Activated naive CD4-positive, alpha-beta T cell treated with anti-CD3 and anti-CD28 coated beads for 36 hours (primary cell): ENCODE measurements around the gene IZUMO4. TPM values are rescaled to one million over a fixed set of nuclear protein-coding genes. Genes with fewer than 3 reads are reported as not detected.
"Not testable (repeated sequence)": the region's sequence is repeated elsewhere in the genome, so short reads cannot be mapped to it uniquely, and the experiment has no call there.

Experiments used
- CTCF ChIA-PET: fragments of 350-600 bp; sonication (Branson Sonifier 250); formaldehyde crosslinking; loops from one replicate; lab custom pipeline; 2021; ENCODE audit warnings: antibody characterized with exemption; lab: Charles Lee
- DNase-seq: peaks from one replicate; pipeline ENCODE4 v3.0.0-alpha.2; 2020
- H3K27ac Mint-ChIP-seq: one replicate; pipeline ENCODE4 v1.8.0; 2021; ENCODE audit warnings: mild to moderate bottlenecking, mixed read lengths
- H3K27me3 Mint-ChIP-seq: one replicate; pipeline ENCODE4 v1.8.0; 2021; ENCODE audit warnings: low read depth, mixed read lengths
- H3K36me3 Mint-ChIP-seq: one replicate; pipeline ENCODE4 v1.8.0; 2021; ENCODE audit warnings: low read depth, mixed read lengths
- H3K4me1 Mint-ChIP-seq: one replicate; pipeline ENCODE4 v1.8.0; 2021; ENCODE audit warnings: low read depth, mixed read lengths
- H3K4me3 Mint-ChIP-seq: one replicate; pipeline ENCODE4 v1.8.0; 2021; ENCODE audit warnings: mild to moderate bottlenecking, moderate library complexity, mixed read lengths
- H3K9me3 Mint-ChIP-seq: one replicate; pipeline ENCODE4 v1.8.0; 2021; ENCODE audit warnings: mixed read lengths
- intact Hi-C: fragments of 100-400 bp; cut with micrococcal nuclease; formaldehyde crosslinking; loops from one replicate; pipeline ENCODE4 v1.15.1; 2023
- total RNA-seq, 2 experiments: library from RNA; stranded (reverse); gene quantifications; one replicate each; pipeline ENCODE4 v1.2.3, GENCODE V29; 2021

Gene IZUMO4
- total RNA-seq, 2 experiments from 2014 or later, result 13.1 to 14.2 TPM

GRCh38 chr19:2128252-2128651 lies 31.5 kb downstream of the IZUMO4 start:
- H3K36me3 Mint-ChIP-seq, H3K4me3 Mint-ChIP-seq, H3K27me3 Mint-ChIP-seq, DNase-seq, H3K4me1 Mint-ChIP-seq, CTCF ChIA-PET, H3K27ac Mint-ChIP-seq, H3K9me3 Mint-ChIP-seq, intact Hi-C loops: not testable (repeated sequence)

- no peak for DNase-seq
- no peak overlapping the region for H3K27ac Mint-ChIP-seq
- H3K36me3 Mint-ChIP-seq, result peaks cover 4% of the 10 kb centered on the region
- H3K9me3 Mint-ChIP-seq, result no peaks in the 10 kb centered on the region
- no peaks in the 10 kb centered on the region for H3K4me1 Mint-ChIP-seq
- intact Hi-C loops, result no loop called here
- H3K27me3 Mint-ChIP-seq, result no peaks in the 10 kb centered on the region
- H3K4me3 Mint-ChIP-seq, result no peak overlapping the region
- CTCF ChIA-PET, result no interaction called here
Observed at GRCh38 chr19:2129022-2129421, 32.3 kb downstream of the IZUMO4 start.

- intact Hi-C loops, result no loop called here
- peaks cover 4% of the 10 kb centered on the region for H3K36me3 Mint-ChIP-seq
- no peaks in the 10 kb centered on the region for H3K4me1 Mint-ChIP-seq
- no peak overlapping the region for H3K4me3 Mint-ChIP-seq
- H3K27ac Mint-ChIP-seq, result no peak overlapping the region
- CTCF ChIA-PET, result interaction anchor here (0.6 to 0.7 kb wide), 2 partner anchors 36 to 112 kb away, joined by 3 to 4 read pairs; no protein-coding TSS in a partner anchor
- H3K27me3 Mint-ChIP-seq, result no peaks in the 10 kb centered on the region
- H3K9me3 Mint-ChIP-seq, result no peaks in the 10 kb centered on the region
- DNase-seq, result no peak
Observed at GRCh38 chr19:2129486-2129885, 32.8 kb downstream of the IZUMO4 start.

GRCh38 chr19:2129892-2130770 lies 33.4 kb downstream of the IZUMO4 start:
- intact Hi-C loops, result no loop called here
- Mint-ChIP-seq H3K9me3 (no peaks in the 10 kb centered on the region), H3K4me3 (no peak overlapping the region), H3K36me3 (peaks cover 4% of the 10 kb centered on the region), H3K27me3 (no peaks in the 10 kb centered on the region), H3K4me1 (no peaks in the 10 kb centered on the region), H3K27ac (no peak overlapping the region)
- no peak for DNase-seq
- CTCF ChIA-PET, result interaction anchor here (0.6 to 0.7 kb wide), 3 partner anchors 25 to 113 kb away, joined by 3 to 4 read pairs (median 3); no protein-coding TSS in a partner anchor

- H3K36me3 Mint-ChIP-seq, H3K27ac Mint-ChIP-seq, H3K27me3 Mint-ChIP-seq, DNase-seq, H3K9me3 Mint-ChIP-seq, intact Hi-C loops, CTCF ChIA-PET, H3K4me3 Mint-ChIP-seq, H3K4me1 Mint-ChIP-seq: not testable (repeated sequence)
Observed at GRCh38 chr19:2131012-2131975, 34.6 kb downstream of the IZUMO4 start.

GRCh38 chr19:2132191-2132590 lies 35.5 kb downstream of the IZUMO4 start:
- DNase-seq, result no peak
- no peak overlapping the region for H3K27ac Mint-ChIP-seq
- intact Hi-C loops, result no loop called here
- CTCF ChIA-PET, result no interaction called here
- no peak overlapping the region for H3K4me3 Mint-ChIP-seq
- H3K27me3 Mint-ChIP-seq, result no peaks in the 10 kb centered on the region
- no peaks in the 10 kb centered on the region for H3K4me1 Mint-ChIP-seq
- H3K36me3 Mint-ChIP-seq, result peaks cover 3% of the 10 kb centered on the region
- H3K9me3 Mint-ChIP-seq, result no peaks in the 10 kb centered on the region

- CTCF ChIA-PET, result interaction anchor here (0.7 kb wide), 1 partner anchor 692 kb away, joined by 3 read pairs; no protein-coding TSS in a partner anchor
- DNase-seq, result no peak
- H3K27me3 Mint-ChIP-seq, result no peaks in the 10 kb centered on the region
- intact Hi-C loops, result no loop called here
- no peaks in the 10 kb centered on the region for H3K4me1 Mint-ChIP-seq
- H3K36me3 Mint-ChIP-seq, result peaks cover 3% of the 10 kb centered on the region
- H3K27ac Mint-ChIP-seq, result no peak overlapping the region
- no peaks in the 10 kb centered on the region for H3K9me3 Mint-ChIP-seq
- H3K4me3 Mint-ChIP-seq, result no peak overlapping the region
Observed at GRCh38 chr19:2132731-2133490, 36.2 kb downstream of the IZUMO4 start.

GRCh38 chr19:2135474-2136402 lies 39.0 kb downstream of the IZUMO4 start:
- Mint-ChIP-seq H3K4me1 (peaks cover 2% of the 10 kb centered on the region), H3K9me3 (no peaks in the 10 kb centered on the region), H3K27me3 (no peaks in the 10 kb centered on the region), H3K4me3 (no peak overlapping the region), H3K27ac (no peak overlapping the region), H3K36me3 (peaks cover 4% of the 10 kb centered on the region)
- CTCF ChIA-PET, result no interaction called here
- intact Hi-C loops, result no loop called here
- DNase-seq, result no peak

GRCh38 chr19:2136796-2137195 lies 40.1 kb downstream of the IZUMO4 start:
- no peak overlapping the region for H3K4me3 Mint-ChIP-seq
- no peaks in the 10 kb centered on the region for H3K9me3 Mint-ChIP-seq
- H3K27ac Mint-ChIP-seq, result no peak overlapping the region
- H3K4me1 Mint-ChIP-seq, result peaks cover 2% of the 10 kb centered on the region
- peaks cover 4% of the 10 kb centered on the region for H3K36me3 Mint-ChIP-seq
- DNase-seq, result no peak
- intact Hi-C loops, result no loop called here
- CTCF ChIA-PET, result no interaction called here
- no peaks in the 10 kb centered on the region for H3K27me3 Mint-ChIP-seq

GRCh38 chr19:2138061-2138728 lies 41.5 kb downstream of the IZUMO4 start:
- CTCF ChIA-PET, result no interaction called here
- H3K4me1 Mint-ChIP-seq, result peaks cover 2% of the 10 kb centered on the region
- intact Hi-C loops, result no loop called here

More at GRCh38 chr19:2138061-2138728, 41.5 kb downstream of the IZUMO4 start:
- H3K27ac Mint-ChIP-seq, result no peak overlapping the region
- no peak overlapping the region for H3K4me3 Mint-ChIP-seq
- DNase-seq, result no peak
- no peaks in the 10 kb centered on the region for H3K27me3 Mint-ChIP-seq
- H3K9me3 Mint-ChIP-seq, result no peaks in the 10 kb centered on the region
- peaks cover 5% of the 10 kb centered on the region for H3K36me3 Mint-ChIP-seq
